ENCODE data around the gene CFTR.

CFTR gene

GRCh38 chr7:117565226-117565625 lies 85.4 kb downstream of the CFTR start:
- intact Hi-C loops (cut with DNase I): no loop called here
- DNase-seq: no peak

DNA sequence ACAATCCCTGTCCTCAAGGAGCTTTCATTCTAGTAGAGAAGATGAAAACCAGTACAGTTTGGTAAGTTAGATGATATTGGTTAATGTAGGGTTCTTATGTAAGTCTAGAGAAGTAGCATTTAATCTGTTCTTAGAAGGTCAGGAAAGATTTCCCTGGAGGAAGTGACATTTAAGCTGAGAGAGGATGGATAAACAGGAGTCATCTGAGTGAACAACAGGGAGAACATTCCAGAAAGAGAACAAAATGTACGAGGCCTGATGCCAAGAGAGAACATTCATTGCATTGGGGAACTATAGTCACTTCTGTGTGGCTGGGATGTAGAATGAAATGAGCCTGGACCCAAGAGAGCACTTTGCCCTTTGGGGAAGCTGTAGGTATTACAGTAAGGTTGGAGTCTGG lies 88.0 kb downstream of the CFTR start:
- intact Hi-C loops (cut with DNase I): no loop called here
- DNase-seq: no peak

DNA sequence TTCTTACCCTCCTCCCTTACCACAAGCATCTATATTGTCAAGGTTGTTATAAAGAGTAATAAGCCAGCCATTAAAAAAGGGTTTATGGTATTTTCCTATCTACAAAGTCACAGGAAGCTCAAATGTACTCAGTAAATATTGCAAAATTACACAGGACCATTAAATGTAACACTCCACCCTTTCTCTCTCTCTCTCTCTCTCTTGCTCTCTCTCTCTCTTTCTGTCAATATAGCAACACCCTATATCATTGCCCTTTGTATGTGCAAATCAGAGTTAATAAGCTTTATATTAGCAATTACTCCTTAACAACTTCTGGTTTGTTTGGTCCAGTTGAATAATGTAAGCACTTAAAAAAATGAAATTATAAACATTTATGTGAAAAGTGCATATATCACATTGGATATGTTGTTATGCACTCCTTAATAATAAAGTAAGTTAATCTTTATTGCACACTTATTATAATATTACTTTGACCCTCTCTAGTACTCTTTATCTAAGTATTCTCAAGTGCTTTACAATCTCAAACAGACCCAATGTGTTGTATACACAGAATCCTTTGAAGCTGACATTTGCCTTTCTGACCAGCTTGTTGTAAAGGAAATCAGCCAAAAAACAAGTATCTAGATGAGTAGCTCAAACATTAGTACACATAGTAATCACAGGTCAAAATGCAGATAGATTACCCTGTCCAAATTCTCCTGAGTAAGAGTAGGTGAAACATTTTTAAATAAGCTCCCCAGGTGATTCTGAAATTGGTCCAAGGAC lies 93.2 kb downstream of the CFTR start:
- DNase-seq: no peak
- intact Hi-C loops (cut with DNase I): no loop called here

DNA sequence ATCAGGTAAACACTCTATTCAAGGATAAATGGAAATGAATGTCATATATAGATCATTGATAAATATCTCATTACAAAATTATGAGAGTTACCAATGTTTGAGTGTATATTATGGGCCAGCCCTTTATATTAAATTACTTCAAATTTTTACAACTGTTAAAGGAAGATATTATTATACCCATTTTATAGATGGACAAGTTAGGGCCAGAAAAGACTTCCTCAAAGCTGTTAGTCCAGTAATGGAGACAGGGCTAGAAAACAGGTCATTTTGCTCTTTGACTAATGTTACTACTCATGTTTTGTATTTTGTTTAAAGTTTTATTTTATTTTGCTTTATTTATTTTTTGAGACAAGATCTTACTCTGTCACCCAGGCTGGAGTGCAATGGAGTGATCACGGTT lies 101.6 kb downstream of the CFTR start:
- DNase-seq: no peak
- intact Hi-C loops (cut with DNase I): no loop called here

DNA sequence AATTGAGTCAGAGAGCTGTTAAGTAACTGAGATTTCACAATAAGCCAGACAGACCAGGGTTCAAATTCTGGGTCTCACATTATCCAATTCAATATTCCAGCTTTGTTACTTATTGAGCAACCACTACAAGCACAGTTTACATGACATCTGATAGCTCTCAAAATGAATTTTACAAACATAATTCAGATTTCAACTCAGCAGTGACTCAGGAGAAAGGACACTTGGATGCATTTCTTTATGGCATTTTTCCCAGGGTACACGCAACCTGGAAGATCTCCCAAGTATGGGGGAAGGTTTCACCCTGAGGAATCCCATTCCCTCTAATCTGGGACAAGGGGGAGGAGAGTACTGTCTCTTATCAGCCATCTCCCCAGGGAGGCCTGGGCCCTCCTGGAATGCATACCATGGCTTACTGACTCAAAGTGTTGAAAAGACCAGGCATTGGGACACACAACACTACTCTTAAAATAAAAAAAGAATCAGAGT lies 102.4 kb downstream of the CFTR start:
- DNase-seq: no peak
- intact Hi-C loops (cut with DNase I): no loop called here

DNA sequence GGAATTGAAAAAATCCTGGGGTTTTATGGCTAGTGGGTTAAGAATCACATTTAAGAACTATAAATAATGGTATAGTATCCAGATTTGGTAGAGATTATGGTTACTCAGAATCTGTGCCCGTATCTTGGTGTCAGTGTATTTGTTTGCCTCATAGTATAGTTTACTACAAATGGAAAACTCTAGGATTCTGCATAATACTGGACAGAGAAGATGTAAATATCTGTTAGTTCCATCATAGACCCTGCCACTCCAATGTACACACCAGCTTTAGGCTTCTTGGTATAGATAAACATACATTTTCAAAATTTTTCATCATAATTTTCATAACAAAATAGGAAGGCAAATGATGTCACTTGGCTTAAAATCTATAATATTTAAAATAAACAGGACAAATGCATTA lies 108.1 kb downstream of the CFTR start:
- DNase-seq: no peak
- intact Hi-C loops (cut with DNase I): no loop called here

DNA sequence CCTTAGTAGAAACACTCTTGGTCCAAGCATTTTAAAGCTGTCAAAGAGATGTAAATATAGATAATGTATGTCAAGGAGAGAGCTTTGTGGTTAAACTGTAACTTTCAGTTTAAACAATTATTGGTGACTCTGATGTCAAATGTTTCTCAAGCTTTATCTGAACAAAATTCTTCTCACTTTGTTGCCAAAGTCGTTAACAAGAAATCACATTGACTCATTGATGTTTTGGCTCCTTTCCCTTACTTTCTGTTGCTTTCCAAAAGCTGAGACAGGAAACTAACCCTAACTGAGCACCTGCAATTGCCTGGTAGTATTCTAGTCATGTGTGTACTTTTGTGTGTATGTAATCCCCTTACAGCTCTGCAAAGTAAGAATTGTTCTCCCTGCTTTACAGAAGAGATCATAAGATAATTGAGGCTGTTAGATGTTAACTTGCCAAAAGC lies 108.5 kb downstream of the CFTR start:
- intact Hi-C loops (cut with DNase I): no loop called here

DNA sequence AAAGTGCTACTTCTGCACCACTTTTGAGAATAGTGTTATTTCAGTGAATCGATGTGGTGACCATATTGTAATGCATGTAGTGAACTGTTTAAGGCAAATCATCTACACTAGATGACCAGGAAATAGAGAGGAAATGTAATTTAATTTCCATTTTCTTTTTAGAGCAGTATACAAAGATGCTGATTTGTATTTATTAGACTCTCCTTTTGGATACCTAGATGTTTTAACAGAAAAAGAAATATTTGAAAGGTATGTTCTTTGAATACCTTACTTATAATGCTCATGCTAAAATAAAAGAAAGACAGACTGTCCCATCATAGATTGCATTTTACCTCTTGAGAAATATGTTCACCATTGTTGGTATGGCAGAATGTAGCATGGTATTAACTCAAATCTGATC lies 110.4 kb downstream of the CFTR start:
- DNase-seq: no peak
- intact Hi-C loops (cut with DNase I): no loop called here

More for the DNA sequence above, 108.5 kb downstream of the CFTR start:
- DNase-seq: no peak

DNA sequence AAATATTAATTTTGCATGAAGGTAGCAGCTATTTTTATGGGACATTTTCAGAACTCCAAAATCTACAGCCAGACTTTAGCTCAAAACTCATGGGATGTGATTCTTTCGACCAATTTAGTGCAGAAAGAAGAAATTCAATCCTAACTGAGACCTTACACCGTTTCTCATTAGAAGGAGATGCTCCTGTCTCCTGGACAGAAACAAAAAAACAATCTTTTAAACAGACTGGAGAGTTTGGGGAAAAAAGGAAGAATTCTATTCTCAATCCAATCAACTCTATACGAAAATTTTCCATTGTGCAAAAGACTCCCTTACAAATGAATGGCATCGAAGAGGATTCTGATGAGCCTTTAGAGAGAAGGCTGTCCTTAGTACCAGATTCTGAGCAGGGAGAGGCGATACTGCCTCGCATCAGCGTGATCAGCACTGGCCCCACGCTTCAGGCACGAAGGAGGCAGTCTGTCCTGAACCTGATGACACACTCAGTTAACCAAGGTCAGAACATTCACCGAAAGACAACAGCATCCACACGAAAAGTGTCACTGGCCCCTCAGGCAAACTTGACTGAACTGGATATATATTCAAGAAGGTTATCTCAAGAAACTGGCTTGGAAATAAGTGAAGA lies 112.3 kb downstream of the CFTR start:
- intact Hi-C loops (cut with DNase I): no loop called here
- no peak for DNase-seq

DNA sequence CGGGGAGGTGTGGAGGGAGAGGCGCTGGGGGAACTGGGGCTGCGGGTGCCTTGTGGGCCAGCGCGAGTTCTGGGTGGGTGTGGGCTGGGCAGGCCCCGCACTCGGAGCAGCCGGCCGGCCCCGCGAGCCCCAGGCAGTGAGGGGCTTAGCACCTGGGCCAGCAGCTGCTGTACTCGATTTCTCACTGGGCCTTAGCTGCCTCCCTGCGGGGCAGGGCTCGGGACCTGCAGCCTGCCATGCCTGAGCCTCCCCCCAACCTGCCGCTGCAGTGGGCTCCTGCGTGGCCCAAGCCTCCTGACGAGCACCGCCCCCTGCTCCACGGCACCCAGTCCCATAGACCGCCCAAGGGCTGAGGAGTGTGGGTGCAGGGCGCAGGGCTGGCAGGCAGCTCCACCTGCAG lies 116.3 kb downstream of the CFTR start:
- DNase-seq: no peak
- intact Hi-C loops (cut with DNase I): no loop called here

GRCh38 chr7:117597755-117598154 lies 117.9 kb downstream of the CFTR start:
- intact Hi-C loops (cut with DNase I): no loop called here
- DNase-seq: no peak

DNA sequence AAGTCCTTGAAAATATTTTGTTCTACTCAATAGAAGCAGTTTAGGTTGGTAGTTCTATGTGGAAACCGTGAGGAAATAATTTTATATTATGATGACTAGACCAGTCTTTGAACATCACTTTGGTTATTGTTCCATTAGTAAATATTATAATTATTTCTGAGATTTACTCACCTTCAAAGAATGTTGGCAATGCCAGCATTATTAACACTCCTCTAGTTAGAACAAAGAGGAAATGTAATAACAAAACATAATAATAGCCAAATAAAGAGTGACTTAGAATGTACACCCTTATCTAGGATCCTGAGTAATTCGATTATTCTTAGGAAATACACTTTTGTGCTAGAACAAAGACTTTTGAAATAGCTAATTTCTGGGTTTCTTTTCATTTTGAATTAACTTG lies 121.1 kb downstream of the CFTR start:
- intact Hi-C loops (cut with DNase I): no loop called here
- DNase-seq: no peak

DNA sequence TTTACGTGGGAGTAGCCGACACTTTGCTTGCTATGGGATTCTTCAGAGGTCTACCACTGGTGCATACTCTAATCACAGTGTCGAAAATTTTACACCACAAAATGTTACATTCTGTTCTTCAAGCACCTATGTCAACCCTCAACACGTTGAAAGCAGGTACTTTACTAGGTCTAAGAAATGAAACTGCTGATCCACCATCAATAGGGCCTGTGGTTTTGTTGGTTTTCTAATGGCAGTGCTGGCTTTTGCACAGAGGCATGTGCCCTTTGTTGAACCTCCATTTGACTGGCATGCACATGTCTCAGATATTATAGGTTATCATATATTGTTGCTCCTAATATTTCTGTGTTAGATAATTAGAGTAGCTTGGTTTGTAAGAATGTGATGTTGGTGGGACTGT lies 123.8 kb downstream of the CFTR start:
- DNase-seq: no peak
- intact Hi-C loops (cut with DNase I): no loop called here

GRCh38 chr7:117605712-117606111 lies 125.9 kb downstream of the CFTR start:
- DNase-seq: no peak
- intact Hi-C loops (cut with DNase I): no loop called here

DNA sequence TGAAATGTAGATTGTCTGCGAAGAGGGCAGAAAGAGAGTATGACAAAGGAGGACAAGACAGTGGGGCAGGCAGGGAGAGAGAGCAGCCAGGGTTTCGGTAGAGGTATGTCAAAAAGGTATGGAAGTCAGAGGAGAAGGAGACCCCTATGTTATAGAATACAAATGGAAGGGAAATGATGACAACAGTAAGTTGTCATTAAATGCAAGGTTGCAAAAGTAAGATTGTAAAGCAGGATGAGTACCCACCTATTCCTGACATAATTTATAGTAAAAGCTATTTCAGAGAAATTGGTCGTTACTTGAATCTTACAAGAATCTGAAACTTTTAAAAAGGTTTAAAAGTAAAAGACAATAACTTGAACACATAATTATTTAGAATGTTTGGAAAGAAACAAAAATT lies 126.3 kb downstream of the CFTR start:
- DNase-seq: no peak

GRCh38 chr7:117610396-117610795 lies 130.6 kb downstream of the CFTR start:
- no peak for DNase-seq
- intact Hi-C loops (cut with DNase I): no loop called here

More for the DNA sequence above, 126.3 kb downstream of the CFTR start:
- intact Hi-C loops (cut with DNase I): no loop called here

GRCh38 chr7:117612637-117613036 lies 132.8 kb downstream of the CFTR start:
- no peak for DNase-seq
- intact Hi-C loops (cut with DNase I): no loop called here

- no peak for DNase-seq
- intact Hi-C loops (cut with DNase I): no loop called here
Measured at GRCh38 chr7:117616694-117617093, 136.9 kb downstream of the CFTR start.

DNA sequence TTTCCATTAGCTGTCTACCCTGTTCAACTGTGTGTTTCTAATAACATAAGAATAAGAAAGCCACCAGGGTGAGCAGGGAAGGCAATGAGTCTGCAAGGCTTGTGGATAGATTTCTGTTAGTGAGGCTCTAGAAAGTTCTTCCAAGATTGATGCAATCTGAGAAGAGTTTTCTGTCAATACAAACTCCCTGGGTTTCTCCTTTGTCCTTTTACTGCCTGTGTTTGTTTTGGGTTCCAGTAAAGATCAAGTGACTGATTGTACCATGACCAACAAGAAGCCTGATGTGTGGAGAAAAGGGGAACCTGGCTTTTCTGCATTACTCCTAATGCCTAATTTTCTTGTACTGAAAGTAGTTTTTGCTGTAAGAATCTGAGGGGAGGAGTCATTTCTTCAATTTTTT lies 139.9 kb downstream of the CFTR start:
- no peak for DNase-seq
- intact Hi-C loops (cut with DNase I): no loop called here

DNA sequence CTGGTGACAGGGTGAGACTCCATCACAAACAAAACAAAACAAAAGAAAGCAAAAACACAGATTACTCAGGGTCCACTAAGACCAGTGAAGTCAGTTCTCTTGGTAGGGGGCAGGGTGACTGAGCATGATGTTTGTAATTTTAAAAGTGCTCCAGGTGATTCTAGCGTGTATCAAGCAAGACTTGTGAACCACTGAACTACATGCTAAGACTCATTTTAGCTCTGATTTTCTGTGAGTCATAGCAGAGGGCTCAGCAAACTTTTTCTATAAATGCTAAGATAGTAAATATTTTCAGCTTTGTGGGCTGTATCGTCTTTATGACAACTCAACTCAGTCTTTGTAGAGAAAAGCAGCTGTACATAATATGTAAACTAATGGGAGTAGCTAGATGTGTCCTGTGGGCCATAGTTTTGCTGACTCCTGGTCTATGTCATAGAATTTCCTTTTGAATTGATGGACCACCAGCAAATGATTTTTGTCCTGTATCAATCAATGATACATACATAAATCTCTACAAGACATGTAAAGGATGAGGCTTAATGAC lies 141.3 kb downstream of the CFTR start:
- DNase-seq: no peak
- intact Hi-C loops (cut with DNase I): no loop called here

DNA sequence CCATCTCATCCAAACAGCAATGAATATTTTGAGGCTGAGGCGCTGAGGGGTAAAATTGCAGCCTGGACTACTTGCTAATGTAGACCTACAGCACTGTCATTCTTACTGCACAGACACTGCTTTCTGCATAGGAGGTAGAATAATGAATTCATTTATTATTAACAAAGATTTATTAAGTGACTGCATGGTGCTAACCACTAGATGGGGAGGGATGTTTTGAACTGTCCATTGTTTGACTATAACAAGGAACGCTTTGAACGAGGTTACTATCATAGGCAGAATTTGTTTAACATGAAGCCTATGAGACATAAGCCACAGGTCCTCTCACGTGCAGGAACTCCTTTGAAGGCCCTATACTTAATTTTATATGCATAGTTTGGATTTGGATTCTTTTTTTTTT lies 143.8 kb downstream of the CFTR start:
- intact Hi-C loops (cut with DNase I): no loop called here
- no peak for DNase-seq
